Measurements from ENCODE around the gene BPHL. TPM values are rescaled to one million over a fixed set of nuclear protein-coding genes. Genes with fewer than 3 reads are reported as not detected.
"Not testable (repeated sequence)": the region's sequence is repeated elsewhere in the genome, so short reads cannot be mapped to it uniquely, and the experiment has no call there.

The BPHL gene
- total RNA-seq, 4 donors from 2014 or later, result 6.7 to 21.6 (median 12.6) TPM

- no peaks in the 10 kb centered on the region for H3K27me3 ChIP-seq
- no peak for DNase-seq (ENCODE audit: low spot score in 2 of 2)
- H3K9me3 ChIP-seq, result no peaks in the 10 kb centered on the region
- TF ChIP-seq CTCF (IDR thresholded peaks at IDR 0.05) (no peak), EP300 (IDR thresholded peaks at IDR 0.05) (no peak), POLR2A (IDR thresholded peaks at IDR 0.05) (no peak)
- peaks cover 0 to 11% (median 7%) of the 10 kb centered on the region in 4 donors for H3K4me1 ChIP-seq
- no peak overlapping the region for H3K27ac ChIP-seq
- peaks cover 0 to 85% (median 5%) of the 10 kb centered on the region in 3 donors for H3K36me3 ChIP-seq
- 91 to 93% methylated on average over 8 of the region's 8 CpGs for WGBS, 2 donors
- H3K4me3 ChIP-seq, result no peak overlapping the region
Observed at GRCh38 chr6:3136292-3137011, 17.9 kb downstream of the BPHL start.

- no peak for DNase-seq (ENCODE audit: low spot score in 2 of 2)
- Histone ChIP-seq H3K9me3 (no peaks in the 10 kb centered on the region), H3K4me1 (peaks cover 0 to 11% (median 7%) of the 10 kb centered on the region in 4 donors), H3K27ac (no peak overlapping the region), H3K36me3 (peaks cover 0 to 85% (median 5%) of the 10 kb centered on the region in 3 donors), H3K27me3 (no peaks in the 10 kb centered on the region), H3K4me3 (no peak overlapping the region)
- TF ChIP-seq POLR2A (IDR thresholded peaks at IDR 0.05) (no peak), CTCF (IDR thresholded peaks at IDR 0.05) (no peak), EP300 (IDR thresholded peaks at IDR 0.05) (no peak)
- WGBS, 2 donors, result 89 to 92% methylated on average over 12 of the region's 12 CpGs
Observed at GRCh38 chr6:3137057-3137777, 18.7 kb downstream of the BPHL start.

- Histone ChIP-seq H3K36me3 (peaks cover 0 to 85% (median 5%) of the 10 kb centered on the region in 3 donors), H3K4me1 (peaks cover 0 to 11% (median 7%) of the 10 kb centered on the region in 4 donors)
- H3K27me3 ChIP-seq; H3K27ac ChIP-seq; H3K9me3 ChIP-seq; DNase-seq (ENCODE audit: low spot score in 2 of 2); H3K4me3 ChIP-seq: not testable (repeated sequence)
- WGBS, 2 donors, result 74 to 76% methylated on average over 6 of the region's 6 CpGs
Observed at GRCh38 chr6:3137873-3138272, 19.4 kb downstream of the BPHL start.

- H3K4me1 ChIP-seq, result peaks cover 0 to 11% (median 7%) of the 10 kb centered on the region in 4 donors
- TF ChIP-seq CTCF (IDR thresholded peaks at IDR 0.05) (no peak), POLR2A (IDR thresholded peaks at IDR 0.05) (no peak), EP300 (IDR thresholded peaks at IDR 0.05) (no peak)
- H3K4me3 ChIP-seq, result no peak overlapping the region
- no peak for DNase-seq (ENCODE audit: low spot score in 2 of 2)
- H3K36me3 ChIP-seq, result peaks cover 0 to 85% (median 5%) of the 10 kb centered on the region in 3 donors
- peak overlapping the region in 1 of 4 donors; percentile 53 for H3K27ac ChIP-seq
- no peaks in the 10 kb centered on the region for H3K9me3 ChIP-seq
- H3K27me3 ChIP-seq, result no peaks in the 10 kb centered on the region
- 70% methylated on average over 1 of the region's 1 CpG for WGBS, 2 donors
Observed at GRCh38 chr6:3138341-3138740, 19.8 kb downstream of the BPHL start.

GRCh38 chr6:3139090-3139903 is 20.8 kb downstream of the BPHL start:
- peak; percentile 45 to 60 for DNase-seq (ENCODE audit: low spot score in 2 of 2)
- Histone ChIP-seq H3K36me3 (peaks cover 0 to 90% (median 5%) of the 10 kb centered on the region in 3 donors), H3K27me3 (no peaks in the 10 kb centered on the region), H3K27ac (peak overlapping the region in 3 of 4 donors; percentile 10 to 53 (median 37)), H3K4me1 (peaks cover 0 to 11% (median 7%) of the 10 kb centered on the region in 4 donors), H3K4me3 (no peak overlapping the region), H3K9me3 (no peaks in the 10 kb centered on the region)
- WGBS, 2 donors, result 62% methylated on average over 14 of the region's 14 CpGs
- TF ChIP-seq POLR2A (IDR thresholded peaks at IDR 0.05), result no peak
- peak; percentile 12 to 54 for TF ChIP-seq EP300 (IDR thresholded peaks at IDR 0.05)

Measured in tibial nerve (tissue), 4 donors.